Measurements from ENCODE around the gene MAML2.

The MAML2 gene

DNA sequence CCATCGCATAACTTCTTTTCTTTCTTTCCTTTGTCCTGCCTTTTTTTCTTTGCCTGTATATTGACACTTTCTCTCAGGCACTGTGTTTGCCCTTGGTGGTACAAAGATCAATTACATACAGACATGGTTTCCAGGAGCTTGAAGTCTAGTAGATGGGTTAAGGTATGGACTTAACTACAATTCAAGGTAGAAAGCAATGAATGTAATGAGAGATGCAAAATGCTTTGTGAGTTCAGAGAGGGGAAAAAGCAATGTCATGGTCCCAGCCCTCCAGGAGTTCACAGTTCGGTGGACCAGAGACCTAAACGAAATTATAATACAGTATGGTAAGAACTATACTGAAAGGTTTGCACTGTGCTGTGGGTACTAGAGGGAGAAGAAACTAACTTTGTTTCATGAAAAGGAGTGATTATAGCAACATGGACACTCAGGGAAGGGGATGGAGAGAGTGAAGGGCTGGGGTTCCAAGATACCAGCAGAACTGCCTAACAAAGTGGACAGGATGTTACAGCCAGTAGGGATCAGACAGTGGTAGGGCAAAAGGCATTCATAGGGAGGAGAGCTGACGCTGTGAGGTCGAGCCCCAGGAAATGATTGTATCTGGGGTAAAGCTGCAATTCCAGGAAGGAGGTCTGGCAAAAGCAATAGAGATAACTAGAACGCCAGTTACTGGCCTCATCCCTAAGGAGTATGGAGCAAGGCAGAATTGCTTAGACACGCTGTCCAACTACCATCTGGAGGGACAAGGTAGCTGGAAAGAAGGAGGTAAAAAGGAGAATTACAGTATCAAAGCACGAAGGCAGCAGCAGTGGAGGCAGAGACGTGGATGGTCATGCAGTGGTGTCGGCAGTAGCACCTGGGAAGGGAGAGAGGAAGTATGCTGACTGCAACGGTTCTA is 260.7 kb downstream of the MAML2 start:
- DNase-seq (no peak), ATAC-seq (ENCODE audit: insufficient read depth, low read depth) (no peak)
- Histone ChIP-seq H3K27me3 (ENCODE audit: insufficient read depth, low read length, poor library complexity) (no peaks in the 10 kb centered on the region), H3K79me2 (ENCODE audit: insufficient read depth, low read length) (no peaks in the 10 kb centered on the region), H2AFZ (ENCODE audit: low read depth, low read length) (no peak overlapping the region), H3K27ac (ENCODE audit: low read length) (no peak overlapping the region), H3K4me2 (ENCODE audit: insufficient read depth, low read length) (no peak overlapping the region), H4K20me1 (ENCODE audit: insufficient read depth, low read length) (no peaks in the 10 kb centered on the region), H3K9me3 (ENCODE audit: insufficient read depth, low read length, severe bottlenecking) (no peaks in the 10 kb centered on the region), H3K9ac (ENCODE audit: low read depth, low read length) (no peak overlapping the region), H3K4me3 (ENCODE audit: low read depth in 1 of 2, low read length in 2 of 2) (no peak overlapping the region), H3K36me3 (ENCODE audit: insufficient read depth, low read length) (no peaks in the 10 kb centered on the region), H3K4me1 (ENCODE audit: insufficient read depth, low read length) (no peaks in the 10 kb centered on the region)
- TF ChIP-seq EZH2 (IDR thresholded peaks at IDR 0.05; ENCODE audit: borderline replicate concordance, low read depth, low read length, severe bottlenecking), result no peak
- TF ChIP-seq, protein P1, sequence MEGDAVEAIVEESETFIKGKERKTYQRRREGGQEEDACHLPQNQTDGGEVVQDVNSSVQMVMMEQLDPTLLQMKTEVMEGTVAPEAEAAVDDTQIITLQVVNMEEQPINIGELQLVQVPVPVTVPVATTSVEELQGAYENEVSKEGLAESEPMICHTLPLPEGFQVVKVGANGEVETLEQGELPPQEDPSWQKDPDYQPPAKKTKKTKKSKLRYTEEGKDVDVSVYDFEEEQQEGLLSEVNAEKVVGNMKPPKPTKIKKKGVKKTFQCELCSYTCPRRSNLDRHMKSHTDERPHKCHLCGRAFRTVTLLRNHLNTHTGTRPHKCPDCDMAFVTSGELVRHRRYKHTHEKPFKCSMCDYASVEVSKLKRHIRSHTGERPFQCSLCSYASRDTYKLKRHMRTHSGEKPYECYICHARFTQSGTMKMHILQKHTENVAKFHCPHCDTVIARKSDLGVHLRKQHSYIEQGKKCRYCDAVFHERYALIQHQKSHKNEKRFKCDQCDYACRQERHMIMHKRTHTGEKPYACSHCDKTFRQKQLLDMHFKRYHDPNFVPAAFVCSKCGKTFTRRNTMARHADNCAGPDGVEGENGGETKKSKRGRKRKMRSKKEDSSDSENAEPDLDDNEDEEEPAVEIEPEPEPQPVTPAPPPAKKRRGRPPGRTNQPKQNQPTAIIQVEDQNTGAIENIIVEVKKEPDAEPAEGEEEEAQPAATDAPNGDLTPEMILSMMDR (IDR thresholded peaks at IDR 0.05; ENCODE audit: borderline replicate concordance, extremely low read depth, low read length, poor library complexity, severe bottlenecking), result no peak

DNA sequence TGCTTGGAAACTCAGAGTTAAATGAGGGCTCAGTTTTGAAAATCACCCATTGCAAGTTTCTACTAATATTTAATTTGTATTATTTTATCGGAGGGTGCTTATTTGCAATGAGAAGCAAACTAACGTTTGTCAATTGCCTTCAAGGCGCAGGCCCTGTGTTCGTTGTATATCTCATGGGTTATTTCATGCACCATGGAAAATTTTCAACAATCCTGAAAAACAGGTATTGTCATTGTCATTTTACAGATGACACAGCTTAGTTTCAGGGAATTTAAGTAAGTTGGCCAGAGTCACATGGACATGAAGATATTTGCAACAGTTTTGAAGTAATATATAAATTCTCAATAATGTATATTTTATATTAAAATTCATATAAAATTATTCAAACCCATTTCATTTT is 261.4 kb downstream of the MAML2 start:
- H3K4me3 ChIP-seq (ENCODE audit: low read depth in 1 of 2, low read length in 2 of 2), result no peak overlapping the region
- H2AFZ ChIP-seq (ENCODE audit: low read depth, low read length), result no peak overlapping the region
- no peak overlapping the region for H3K9ac ChIP-seq (ENCODE audit: low read depth, low read length)
- no peak overlapping the region for H3K27ac ChIP-seq (ENCODE audit: low read length)
- H3K4me2 ChIP-seq (ENCODE audit: insufficient read depth, low read length), result no peak overlapping the region
- no peaks in the 10 kb centered on the region for H3K79me2 ChIP-seq (ENCODE audit: insufficient read depth, low read length)
- no peak for DNase-seq
- H3K9me3 ChIP-seq (ENCODE audit: insufficient read depth, low read length, severe bottlenecking), result no peaks in the 10 kb centered on the region
- no peaks in the 10 kb centered on the region for H3K4me1 ChIP-seq (ENCODE audit: insufficient read depth, low read length)
- H3K27me3 ChIP-seq (ENCODE audit: insufficient read depth, low read length, poor library complexity), result no peaks in the 10 kb centered on the region
- H4K20me1 ChIP-seq (ENCODE audit: insufficient read depth, low read length), result no peaks in the 10 kb centered on the region
- no peak for ATAC-seq (ENCODE audit: insufficient read depth, low read depth)
- TF ChIP-seq, protein P1 (IDR thresholded peaks at IDR 0.05; ENCODE audit: borderline replicate concordance, extremely low read depth, low read length, poor library complexity, severe bottlenecking), result no peak
- no peak for TF ChIP-seq EZH2 (IDR thresholded peaks at IDR 0.05; ENCODE audit: borderline replicate concordance, low read depth, low read length, severe bottlenecking)
- H3K36me3 ChIP-seq (ENCODE audit: insufficient read depth, low read length), result no peaks in the 10 kb centered on the region

DNA sequence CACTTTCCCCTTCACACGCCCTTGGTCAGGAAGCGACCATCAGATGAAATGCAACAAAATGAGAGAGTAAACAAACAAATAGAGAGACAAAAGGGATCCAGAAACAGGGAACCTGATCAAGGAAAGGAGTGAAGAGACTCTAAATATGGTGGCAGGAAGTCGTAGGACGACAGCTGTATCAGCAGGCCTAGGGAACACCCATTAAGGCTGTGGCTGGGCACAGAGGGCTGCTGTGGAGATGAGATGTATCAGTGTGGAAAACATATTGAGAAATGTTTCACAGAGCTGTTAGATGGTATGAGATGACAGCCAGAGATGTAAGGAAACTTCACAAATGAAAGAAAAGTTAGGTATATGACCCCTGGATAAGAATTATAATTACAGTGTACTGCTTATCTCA is 263.3 kb downstream of the MAML2 start:
- no peak overlapping the region for H3K4me2 ChIP-seq (ENCODE audit: insufficient read depth, low read length)
- ATAC-seq (ENCODE audit: insufficient read depth, low read depth) (no peak), DNase-seq (no peak)
- H2AFZ ChIP-seq (ENCODE audit: low read depth, low read length), result no peak overlapping the region
- no peaks in the 10 kb centered on the region for H3K9me3 ChIP-seq (ENCODE audit: insufficient read depth, low read length, severe bottlenecking)
- H4K20me1 ChIP-seq (ENCODE audit: insufficient read depth, low read length), result no peaks in the 10 kb centered on the region
- no peaks in the 10 kb centered on the region for H3K79me2 ChIP-seq (ENCODE audit: insufficient read depth, low read length)
- H3K4me3 ChIP-seq (ENCODE audit: low read depth in 1 of 2, low read length in 2 of 2), result no peak overlapping the region
- no peaks in the 10 kb centered on the region for H3K4me1 ChIP-seq (ENCODE audit: insufficient read depth, low read length)
- H3K9ac ChIP-seq (ENCODE audit: low read depth, low read length), result no peak overlapping the region
- no peak overlapping the region for H3K27ac ChIP-seq (ENCODE audit: low read length)
- no peaks in the 10 kb centered on the region for H3K36me3 ChIP-seq (ENCODE audit: insufficient read depth, low read length)
- no peak for TF ChIP-seq EZH2 (IDR thresholded peaks at IDR 0.05; ENCODE audit: borderline replicate concordance, low read depth, low read length, severe bottlenecking)
- TF ChIP-seq, protein P1 (IDR thresholded peaks at IDR 0.05; ENCODE audit: borderline replicate concordance, extremely low read depth, low read length, poor library complexity, severe bottlenecking), result no peak
- H3K27me3 ChIP-seq (ENCODE audit: insufficient read depth, low read length, poor library complexity), result no peaks in the 10 kb centered on the region

Data from DND-41 (cell line).